CD4-positive, alpha-beta T cell treated with Interleukin-17A for 1 hour (primary cell): ENCODE data around the gene XBP1.
"Not testable (repeated sequence)": the region's sequence is repeated elsewhere in the genome, so short reads cannot be mapped to it uniquely, and the experiment has no call there.

Experiments
- DNase-seq: peaks from one replicate; pipeline ENCODE4 v3.0.0-alpha.2; 2020

Gene XBP1

DNA sequence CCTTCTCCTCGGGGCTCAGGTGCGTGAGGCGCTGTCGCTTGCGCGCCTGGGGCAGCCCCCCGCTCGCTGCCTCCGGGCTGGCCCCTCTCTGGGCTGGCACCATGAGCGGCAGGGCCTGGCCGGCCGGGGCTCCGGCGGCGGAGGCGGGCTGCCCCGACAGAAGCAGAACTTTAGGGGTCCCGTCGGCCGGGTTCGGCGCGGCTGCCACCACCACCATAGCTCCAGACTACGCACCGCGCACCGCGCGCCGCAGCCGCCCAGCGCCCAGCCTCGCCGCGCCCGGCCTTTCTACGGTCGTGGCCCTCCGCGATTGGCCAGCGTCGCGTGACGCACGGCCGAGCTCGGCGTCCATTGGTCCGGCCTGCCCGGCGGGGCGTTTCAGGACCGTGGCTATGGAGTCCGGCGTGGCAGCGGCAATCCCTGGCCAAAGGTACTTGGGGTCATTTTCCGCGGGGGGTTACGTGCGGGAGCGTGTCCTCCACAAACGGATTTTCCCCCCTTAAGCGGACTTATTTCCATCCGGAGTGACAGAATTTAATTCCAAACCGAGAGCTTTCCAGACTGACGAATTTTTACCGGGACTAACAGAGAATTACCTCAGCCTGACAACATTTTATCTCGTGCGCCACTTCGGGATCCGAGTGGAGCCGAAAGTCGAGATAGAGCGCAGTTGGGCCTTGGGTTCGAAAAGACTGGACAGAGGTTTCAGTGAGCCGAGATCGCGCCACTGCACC lies at the start of gene XBP1:
Gene XBP1, minus strand, starts transcription at position 262 of the 734 bp plus-strand sequence.
- DNase-seq, result peak; percentile 91

GRCh38 chr22:28846994-28847393 lies 46.6 kb upstream of the XBP1 start:
- no peak for DNase-seq

DNA sequence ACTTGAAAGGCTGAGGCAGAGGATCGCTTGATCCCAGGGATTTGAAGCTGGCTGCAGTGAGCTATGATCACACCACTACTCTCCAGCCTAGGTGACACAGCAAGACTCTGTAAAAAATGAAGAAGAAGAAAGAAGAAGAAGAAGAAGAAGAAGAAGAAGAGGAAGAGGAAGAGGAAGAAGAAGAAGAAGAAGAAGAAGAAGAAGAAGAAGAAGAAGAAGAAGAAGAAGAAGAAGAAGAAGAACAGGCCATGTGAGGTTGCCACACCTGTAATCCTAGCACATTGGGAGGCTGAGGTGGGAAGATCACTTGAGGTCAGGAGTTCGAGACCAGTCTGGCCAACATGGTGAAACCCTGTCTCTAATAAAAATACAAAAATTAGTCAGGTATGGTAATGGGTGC lies 43.9 kb upstream of the XBP1 start:
- DNase-seq, result not testable (repeated sequence)

DNA sequence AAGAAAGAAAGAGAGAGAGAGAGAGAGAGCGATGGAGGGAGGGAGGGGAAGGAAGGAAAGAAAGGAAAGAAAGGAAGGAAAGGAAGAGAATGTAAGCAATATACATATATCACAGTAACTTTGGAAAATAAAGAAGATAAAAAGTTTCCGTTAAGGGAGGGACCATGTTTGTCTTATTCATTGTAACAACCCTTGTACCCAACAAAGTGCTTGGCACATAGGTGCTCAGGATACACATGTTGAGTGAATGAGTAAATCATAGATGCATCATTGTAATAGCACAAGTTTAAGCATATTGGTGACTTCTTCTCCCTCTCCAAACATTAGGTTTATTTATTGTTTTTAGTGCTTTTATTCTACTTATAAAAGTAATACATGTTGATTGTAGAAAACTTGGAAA lies 43.3 kb upstream of the XBP1 start:
- DNase-seq, result no peak

DNA sequence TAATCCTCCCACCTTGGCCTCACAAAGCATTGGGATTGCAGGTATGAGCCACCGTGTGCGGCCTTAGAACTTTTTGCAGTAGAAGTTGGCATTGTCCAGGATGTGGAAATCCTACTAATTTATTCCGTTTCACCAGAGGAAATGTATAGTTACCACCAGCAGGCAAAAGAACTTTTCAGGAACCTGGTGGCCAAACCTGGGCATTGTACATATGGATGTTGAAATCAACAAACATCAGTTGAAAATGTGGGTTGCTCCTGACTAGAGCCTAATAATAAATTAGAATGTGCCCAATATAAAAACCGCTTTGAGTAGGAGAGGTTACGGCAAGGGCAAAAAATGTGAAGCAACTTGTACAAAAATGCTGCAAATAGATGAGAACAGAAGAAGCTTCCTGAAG lies 40.7 kb upstream of the XBP1 start:
- DNase-seq, result no peak

DNA sequence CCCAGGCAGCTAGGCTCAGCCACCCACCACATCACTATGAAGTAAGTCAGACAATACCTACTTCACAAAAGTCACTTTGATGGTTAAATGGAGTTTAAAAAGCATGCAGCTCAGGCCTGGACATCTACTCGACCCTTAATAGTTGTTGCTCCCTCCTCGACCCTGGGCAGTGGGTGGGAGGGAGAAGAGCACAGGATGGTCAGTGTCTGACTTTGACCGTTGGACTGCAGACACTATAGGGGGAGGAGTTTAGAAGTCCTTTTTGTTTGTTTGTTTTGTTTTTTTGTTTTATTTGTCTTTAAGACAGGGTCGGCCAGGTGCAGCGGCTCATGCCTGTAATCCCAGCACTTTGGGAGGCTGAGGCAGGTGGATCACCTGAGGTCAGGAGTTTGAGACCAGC lies 38.6 kb upstream of the XBP1 start:
- no peak for DNase-seq

DNA sequence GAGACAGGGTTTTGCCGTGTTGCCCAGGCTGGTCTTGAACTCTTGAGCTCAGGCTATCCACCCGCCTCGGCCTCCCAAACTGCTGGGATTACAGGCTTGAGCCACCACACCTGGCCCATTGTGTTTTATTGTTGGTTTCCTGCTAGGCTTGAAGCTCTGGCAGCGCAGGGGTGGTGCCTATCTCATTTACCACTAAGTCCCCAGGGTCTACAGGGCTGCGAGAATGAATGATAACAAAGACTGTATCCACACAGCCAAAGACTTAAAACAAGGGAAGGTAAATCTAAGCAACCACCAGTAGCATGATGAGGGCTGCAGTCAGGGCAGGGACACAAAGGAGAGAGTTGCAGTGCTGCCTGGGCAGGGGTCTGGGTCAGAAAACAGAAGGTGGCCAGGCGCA lies 37.3 kb upstream of the XBP1 start:
- no peak for DNase-seq

DNA sequence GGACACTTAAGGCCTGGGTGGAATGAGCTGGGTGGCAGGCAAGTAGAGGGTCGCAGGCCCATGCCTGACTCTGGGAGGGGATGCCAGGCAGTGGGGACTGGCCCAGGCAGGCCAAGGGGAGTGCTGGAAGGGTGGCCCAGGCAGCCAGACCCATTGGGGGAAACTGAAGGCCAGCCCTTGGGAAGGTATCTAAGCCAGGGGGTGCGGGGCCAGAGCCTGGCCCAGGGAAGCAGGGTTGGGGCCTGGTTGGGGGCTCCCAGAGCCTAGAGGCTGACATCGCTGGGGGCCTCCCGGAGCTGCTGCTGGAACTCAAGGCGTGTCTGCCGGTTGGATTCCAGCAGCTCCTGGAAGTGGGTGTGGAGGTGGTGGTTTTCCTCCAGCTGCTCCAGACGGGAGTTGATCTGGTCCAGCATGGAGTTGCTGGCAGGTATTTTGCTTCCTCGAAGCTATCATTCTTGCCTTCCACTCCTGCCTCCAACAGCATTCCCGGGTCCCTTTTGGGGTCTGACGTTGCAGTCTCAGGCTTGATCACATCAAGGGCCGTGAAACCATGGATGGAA lies 35.3 kb upstream of the XBP1 start:
- DNase-seq, result no peak

- DNase-seq, result no peak
Observed at GRCh38 chr22:28833276-28833923, 33.0 kb upstream of the XBP1 start.

- no peak for DNase-seq
Observed at GRCh38 chr22:28832731-28833130, 32.4 kb upstream of the XBP1 start.

GRCh38 chr22:28831140-28832072 lies 31.0 kb upstream of the XBP1 start:
- DNase-seq, result no peak

GRCh38 chr22:28830441-28830840 lies 30.1 kb upstream of the XBP1 start:
- no peak for DNase-seq

DNA sequence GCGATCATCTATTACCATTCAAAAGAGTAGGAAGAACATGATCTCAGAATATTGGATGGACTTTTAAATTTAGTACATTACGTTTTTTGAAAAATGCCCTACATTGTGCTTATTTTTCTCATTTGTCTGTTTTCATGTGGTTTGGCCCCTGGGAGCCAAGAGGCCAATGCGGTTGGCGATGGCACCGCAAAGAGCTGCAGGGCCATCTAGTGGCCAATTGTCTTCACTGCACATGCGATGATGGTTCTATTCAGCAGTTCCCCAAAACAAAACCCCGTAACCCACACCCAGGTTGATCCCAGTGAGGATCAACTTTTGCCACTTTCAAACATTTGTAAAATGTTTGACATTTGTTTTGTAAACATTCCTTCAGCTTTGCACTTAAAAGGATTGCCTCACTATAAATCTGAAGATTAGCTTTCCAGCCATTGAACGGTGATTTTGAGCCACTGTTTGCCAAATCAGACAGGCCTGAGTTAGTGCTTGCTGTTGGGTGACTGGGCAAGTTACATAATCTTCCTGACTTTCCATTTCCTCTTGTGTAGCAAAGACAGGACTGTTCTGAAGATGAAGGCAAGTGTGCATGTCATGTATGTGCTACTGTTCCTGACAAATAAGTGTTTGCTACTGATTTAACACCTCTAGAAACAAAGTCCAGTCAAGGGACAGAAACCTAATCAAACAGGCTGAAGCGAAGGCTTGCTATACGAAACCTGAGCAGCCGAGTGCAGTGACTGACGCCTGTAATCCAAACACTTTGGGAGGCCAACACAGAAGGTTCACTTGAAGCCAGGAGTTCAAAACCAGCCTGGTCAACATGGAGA lies 29.2 kb upstream of the XBP1 start:
- peak; percentile 83 for DNase-seq

- DNase-seq, result no peak
Observed at GRCh38 chr22:28826921-28827320, 26.6 kb upstream of the XBP1 start.

DNA sequence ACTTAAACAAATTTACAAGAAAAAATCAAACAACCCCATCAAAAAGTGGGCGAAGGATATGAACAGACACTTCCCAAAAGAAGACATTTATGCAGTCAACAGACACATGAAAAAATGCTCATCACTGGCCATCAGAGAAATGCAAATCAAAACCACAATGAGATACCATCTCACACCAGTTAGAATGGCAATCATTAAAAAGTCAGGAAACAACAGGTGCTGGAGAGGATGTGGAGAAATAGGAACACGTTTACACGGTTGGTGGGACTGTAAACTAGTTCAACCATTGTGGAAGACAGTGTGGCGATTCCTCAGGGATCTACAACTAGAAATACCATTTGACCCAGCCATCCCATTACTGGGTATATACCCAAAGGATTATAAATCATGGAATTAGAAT lies 26.1 kb upstream of the XBP1 start:
- DNase-seq, result not testable (repeated sequence)

GRCh38 chr22:28824455-28824854 lies 24.1 kb upstream of the XBP1 start:
- not testable (repeated sequence) for DNase-seq

DNA sequence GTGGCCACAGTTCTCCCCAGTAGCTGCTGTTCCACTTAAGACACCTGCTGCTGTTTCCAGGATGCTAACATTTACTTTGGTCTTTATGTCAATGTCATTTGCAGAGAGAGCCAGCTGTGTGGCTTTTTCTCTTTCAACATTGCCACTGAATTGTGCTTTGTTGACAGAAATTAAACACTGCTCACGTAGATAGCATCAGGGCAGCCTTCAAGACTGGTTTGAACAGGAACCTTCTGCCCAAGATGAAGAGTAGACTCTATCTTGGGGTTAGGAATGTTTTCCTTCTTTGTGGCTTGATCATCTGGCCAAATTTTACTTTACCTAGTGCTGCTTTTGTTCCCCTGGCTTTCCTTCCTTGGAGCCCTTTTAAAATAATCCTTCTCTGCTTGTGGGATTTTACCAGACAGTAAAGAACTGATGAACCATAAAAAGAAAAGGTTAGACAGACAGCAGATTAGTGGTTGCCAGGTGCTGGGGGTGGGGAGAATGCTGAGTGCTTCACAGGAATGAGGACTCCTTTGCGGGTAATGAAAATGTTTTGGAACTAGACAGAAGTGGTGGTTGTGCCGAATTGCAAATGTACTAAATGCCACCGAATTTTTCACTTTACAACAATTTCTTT lies 22.7 kb upstream of the XBP1 start:
- peak; percentile 49 for DNase-seq

DNA sequence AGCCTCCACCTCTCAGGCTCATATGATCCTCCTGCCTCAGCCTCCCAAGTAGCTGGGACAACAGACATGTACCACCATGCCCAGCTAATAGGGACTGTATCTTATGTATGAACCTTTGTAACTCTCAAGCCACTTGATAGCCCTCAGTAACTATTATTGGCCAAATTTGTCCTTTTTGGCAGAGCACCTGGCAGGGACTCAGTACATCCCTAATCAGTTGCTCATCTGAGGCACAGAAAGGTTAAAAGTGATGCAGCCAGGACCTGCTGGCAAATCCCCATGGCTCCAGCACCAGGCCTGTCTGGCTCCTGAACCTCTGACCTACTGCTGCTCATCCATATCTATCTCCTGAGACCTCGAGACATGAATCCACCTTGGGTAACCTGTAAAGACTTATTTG lies 21.1 kb upstream of the XBP1 start:
- DNase-seq, result no peak

- no peak for DNase-seq
Observed at GRCh38 chr22:28820885-28821284, 20.5 kb upstream of the XBP1 start.

DNA sequence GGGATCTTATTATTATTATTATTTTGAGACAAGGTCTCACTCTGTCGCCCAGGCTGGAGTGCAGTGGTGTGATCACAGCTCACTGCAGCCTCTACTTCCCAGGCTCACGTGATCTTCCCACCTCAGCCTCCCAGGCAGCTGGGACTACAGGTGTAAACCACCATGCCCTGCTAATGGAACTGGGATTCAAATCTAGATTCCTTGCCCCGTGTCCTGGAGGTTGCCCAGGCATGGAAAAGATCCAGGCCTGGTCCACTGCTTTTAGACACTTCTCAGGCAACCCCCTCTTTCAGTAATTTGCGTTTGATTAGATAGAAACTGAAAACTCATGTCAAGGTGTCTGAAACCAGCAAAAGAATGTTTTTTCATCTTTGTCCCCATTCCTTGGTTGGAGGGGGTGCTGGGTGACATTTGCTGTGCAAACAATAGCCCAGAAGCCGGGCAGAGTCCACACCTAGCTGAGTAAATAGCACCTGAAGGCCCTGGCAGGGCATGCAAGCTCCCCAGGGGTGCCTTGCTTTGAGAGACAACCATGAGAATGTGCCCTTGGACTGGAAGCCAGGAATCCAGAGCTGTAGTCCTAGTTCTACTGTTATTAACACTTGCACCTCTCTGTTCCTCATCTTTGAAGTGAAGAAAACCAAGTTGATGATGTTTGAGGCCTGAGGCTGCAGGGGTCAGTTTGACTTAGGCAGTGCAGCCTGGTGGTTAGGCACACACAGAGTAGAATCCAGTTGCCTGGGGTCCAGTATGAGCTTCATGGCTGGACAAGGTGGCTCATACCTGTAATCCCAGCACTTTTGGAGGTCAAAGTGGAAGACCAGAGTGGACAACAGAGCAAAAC lies 19.1 kb upstream of the XBP1 start:
- DNase-seq, result no peak
